CD4-positive, alpha-beta T cell treated with Interleukin-4 for 4 hours (primary cell): ENCODE measurements around the gene ZNF212.

Experiments
- DNase-seq: peaks from one replicate; pipeline ENCODE4 v3.0.0-alpha.2; 2020

ZNF212 gene

DNA sequence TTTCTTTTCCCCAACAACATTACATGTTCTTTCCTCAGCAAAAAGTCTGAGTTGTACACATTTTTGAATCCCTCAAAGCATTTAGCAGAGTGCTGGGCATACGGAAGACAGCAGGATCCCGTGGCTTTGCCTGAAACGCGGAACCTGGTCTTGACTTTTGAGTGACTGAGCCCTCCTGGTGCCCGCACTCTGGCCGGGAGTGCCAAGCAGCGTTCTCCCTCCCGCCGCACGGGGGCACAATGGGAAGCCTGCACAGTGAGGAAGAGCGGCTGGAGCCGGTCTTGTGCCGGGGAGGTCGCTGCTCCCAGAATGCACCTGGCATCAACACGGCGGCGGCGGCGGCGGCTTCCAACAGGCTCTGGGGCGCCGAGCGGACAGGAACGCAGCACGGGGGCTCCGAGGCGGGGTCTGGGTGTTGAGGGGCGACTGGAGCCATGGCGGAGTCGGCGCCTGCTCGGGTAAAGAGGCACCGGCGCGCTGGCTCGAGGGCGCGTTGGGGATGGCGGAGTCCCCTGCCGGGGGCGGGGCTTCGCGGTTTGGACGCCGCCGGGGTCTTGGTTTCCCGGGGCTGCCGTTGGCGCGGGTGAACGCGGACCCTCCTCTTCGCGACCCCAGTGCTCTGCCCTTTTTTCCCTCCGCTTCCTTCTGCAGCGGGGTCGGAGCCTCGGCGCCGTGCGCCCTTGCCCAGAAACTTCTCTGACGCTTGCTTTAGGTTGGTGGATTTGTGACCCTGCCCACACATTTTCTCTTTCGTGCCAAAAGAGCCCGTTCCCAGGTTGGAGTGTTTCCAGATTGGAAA, at the start of gene ZNF212:
TSS of gene ZNF212 (plus strand) at position 307 of the 799 bp plus-strand sequence. CDS start at position 435, 128 bp downstream.
- peak; percentile 89 for DNase-seq

DNA sequence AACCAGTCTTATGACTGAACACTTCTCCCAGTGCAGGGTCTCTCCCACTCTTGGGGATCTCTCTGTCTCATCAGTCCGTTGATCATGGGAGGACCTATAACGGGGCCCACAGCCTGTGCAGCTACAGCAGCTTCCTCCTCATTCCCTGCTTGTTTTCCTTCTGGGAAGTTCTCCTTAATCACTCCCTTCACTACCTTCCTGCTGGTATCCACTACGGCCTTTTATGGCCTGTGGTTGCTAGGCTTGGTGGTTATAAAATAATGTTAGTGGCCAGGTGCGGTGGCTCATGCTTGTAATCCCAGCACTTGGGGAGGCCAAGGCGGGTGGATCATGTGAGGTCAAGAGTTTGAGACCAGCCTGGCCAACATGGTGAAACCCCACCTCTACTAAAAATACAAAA, 47.6 kb upstream of the ZNF212 start:
- DNase-seq = no peak

DNA sequence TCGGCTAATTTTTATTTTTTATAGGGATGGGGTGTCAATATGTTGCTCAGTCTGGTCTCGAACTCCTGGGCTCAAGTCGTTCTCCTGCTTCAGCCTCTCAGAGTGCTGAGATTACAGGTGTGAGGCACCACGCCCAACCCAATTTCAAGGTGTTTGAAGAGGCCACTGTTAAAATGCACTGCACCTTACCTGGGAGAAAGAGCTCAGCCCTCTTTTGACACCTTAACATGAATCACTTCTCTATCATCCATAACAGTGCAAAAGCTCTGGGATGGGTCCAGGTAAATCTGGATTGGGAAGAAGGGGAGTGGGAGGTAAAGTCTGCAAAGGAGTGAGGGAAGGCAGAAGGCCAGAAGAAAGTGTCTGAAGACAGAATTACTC, 44.7 kb upstream of the ZNF212 start:
- DNase-seq = no peak

DNA sequence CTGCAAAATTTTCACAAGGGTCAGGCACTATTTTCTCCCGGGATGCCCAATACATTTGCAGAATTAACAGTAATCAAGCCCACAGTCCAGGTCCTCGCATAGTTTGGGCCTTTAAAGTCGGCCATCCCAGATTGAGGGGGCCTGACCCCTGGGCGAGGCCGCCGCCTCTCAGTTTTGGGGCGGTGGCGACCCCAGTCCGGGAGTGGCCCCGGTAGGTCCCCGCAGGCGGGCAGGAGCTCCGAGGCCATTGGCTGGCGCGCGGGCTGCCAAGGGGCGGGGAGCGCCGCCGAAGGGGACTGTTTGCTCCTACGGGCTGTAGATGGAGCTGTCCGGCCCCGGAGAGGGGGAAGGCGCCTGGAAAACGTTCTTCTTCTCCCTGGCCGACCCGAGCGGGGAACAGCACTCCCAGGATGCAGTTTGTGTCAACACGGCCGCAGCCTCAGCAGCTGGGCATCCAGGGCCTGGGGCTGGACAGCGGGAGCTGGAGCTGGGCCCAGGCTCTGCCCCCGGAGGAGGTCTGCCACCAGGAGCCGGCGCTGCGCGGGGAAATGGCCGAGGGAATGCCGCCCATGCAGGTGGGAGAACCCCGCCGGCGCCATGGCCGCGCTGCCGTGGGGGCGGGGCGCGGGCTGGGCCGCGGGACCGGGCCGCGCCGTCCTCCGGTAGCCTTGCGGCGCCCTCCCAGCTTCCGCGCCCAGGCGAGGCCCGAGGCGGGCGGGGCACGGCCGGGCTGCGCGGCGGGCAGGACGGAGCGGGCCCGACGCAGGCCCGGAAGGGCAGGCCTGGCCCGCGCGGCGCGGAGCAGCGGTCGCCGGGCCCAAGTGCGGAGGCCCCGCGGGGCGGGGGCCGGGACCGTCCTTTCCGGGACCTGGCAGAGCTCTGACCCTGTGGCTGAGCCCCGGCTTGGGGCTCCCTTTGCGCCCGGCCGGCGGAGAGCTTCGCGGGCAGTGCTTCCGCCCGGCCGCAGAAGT, 44.0 kb upstream of the ZNF212 start, which contains the start of gene ZNF282:
TSS of gene ZNF282 (plus strand) at position 367 of the 971 bp plus-strand sequence. CDS start at position 411, 44 bp downstream.
- peak; percentile 72 for DNase-seq

DNA sequence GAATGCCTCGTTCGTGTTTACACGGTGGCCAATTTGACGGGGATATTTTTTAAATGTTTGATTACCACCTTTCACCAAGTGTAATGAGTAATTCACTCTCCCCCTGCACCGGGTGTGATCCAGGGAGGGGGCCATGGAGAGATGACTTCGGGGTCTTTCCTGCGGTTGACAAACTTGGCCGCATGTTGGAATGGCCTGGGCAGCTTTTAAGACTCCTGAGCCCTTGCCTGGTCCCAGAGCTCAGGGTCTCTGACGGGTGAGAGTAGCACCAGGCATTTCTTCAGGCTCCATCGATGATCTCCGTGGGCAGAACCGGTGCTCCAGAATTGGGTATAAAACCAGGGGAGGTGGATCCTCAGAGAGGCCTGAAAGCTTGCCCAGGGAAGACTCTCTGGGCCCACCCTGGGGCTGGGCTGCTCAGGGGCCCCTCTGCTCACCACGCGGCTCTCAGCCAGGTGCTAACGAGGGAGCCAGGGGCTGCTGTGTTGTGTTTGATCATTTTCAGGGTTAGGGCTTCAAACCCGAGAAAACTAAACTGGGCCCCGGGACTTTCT, 43.2 kb upstream of the ZNF212 start:
- DNase-seq = no peak

DNA sequence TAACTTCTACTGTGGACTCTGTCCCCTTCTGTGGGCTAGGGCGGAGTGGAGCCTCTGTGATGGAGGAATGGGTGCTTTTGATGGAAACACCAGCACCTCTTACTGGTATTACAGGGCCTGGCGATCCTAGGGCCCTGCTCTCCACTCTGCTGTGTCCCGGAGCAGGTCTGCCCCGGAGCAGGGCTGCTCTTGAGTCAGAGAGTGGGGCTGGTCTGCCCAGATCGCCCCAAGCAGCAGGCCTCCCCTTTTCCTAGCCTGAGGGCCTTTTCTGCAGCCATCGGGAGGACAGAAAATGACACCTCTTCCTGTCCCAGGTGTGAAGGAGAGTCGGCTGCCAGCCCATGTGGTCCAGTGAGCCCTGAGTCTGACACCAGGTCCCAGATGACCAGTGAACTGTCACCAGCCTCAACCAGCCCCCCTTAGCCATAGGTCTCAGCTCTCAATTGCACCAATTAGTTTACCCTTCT, 42.7 kb upstream of the ZNF212 start:
- no peak for DNase-seq

- no peak for DNase-seq
These were observed 41.8 kb upstream of the ZNF212 start for GRCh38 chr7:149197675-149198074.

DNA sequence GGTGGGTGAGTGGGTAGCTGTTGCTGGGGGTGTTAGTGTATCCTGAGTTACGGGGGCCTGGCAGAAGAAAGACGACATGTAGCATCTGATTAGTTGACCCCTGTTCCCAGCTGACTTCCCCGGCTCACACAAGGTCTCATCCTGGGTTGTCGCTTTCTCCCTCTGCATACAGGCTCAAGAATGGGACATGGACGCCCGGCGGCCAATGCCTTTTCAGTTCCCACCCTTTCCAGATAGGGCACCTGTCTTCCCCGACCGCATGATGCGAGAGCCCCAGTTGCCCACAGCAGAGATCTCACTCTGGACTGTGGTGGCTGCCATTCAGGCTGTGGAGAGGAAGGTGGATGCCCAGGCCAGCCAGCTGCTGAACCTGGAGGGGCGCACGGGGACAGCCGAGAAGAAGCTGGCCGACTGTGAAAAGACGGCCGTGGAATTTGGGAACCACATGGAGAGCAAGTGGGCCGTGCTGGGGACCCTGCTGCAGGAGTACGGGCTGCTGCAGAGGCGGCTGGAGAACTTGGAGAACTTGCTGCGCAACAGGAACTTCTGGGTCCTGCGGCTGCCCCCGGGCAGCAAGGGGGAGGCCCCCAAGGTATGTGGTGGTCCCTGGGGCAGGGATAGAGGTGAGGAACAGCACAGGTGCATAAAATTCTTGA, 41.2 kb upstream of the ZNF212 start:
- no peak for DNase-seq

DNA sequence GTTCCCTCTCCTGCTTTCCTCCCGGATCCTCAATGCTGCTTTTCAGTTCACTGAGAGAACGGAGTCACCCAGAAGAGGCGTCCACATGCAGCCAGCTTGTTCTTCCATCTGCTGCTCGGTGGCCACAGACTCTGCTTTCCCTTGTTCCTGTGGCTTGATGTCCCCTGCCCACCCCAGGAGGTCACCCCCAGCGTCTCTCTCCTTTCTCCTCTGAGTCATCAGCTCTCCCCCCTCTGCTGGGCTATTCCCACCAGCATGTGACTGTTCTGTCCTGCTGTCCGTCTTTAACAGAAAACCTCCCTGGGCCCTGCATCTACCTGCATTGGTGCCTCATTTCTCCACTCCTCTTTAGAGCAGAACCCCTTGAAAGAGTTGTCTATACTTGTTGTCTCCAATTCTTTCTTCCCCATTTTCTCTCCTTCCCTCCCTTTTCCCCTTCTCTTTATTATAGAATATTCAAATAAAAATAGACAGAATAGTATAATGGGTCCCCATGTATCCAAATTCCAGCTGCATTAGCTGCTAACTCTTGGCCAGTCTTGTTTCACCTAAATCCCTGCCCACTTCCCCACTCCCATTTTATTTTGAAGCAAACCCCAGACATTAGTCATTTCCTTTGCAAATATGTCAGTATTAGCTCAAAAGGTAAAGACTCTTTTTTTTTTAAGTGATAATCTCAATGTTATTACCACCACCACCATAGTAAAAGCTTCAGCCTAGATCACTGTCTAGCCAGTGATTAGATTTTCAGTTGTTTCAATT, 40.0 kb upstream of the ZNF212 start:
- no peak for DNase-seq

- DNase-seq = no peak
These were observed 36.6 kb upstream of the ZNF212 start for GRCh38 chr7:149202831-149203231.

DNA sequence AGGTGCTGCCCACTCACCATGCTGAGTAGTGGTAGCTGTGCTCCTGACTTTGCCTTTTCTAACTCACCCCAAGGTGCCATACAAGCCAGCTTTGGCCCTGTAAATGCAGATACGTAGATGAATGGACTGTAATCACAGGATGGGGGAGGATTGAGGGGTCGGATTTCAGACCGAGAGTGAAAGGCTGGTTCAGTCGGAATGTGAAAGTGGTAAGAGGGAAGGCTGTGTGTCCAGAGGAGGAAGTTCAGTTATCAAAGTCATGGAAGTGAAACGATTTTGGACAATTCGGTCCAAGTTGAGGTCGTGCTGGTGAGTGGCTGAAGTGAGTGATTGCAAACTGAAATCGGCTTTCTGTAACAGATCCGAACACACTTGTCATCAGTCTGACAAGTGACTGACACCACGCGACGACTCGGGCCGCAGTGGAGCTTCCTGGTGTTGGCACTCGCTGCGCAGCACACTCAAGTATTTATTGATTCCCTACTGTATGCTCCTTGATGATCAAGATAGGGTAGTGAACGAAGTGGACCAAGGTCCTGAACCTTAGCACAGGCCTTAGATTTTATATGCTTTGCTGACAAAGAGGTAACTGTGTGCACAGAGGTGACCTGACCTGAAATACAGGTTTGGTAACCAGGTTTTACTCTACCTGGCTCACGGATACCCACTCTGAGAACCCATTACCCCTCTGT, 33.6 kb upstream of the ZNF212 start:
- no peak for DNase-seq

- DNase-seq = no peak
These were observed 32.0 kb upstream of the ZNF212 start for GRCh38 chr7:149207324-149208035.

GRCh38 chr7:149209518-149210269, 29.8 kb upstream of the ZNF212 start:
- peak; percentile 66 for DNase-seq

DNA sequence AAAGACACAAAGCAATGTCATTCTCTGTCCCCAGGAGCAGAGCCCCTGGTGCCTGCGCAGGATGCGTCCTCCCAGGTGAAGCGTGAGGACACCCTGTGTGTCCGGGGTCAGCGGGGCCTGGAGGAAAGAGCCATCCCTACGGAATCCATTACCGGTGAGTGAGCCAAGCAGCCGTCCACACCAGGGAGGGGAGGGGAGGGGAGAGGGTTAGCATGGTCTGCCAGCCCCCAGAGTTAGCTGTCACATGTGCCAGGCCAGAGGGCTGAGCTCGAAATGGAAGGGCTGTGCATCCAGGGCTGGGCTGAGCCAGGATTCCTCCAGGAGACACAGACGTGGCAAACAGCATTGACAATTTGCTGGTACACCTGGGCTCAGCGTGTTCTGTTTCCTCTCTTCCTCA, 28.9 kb upstream of the ZNF212 start:
- no peak for DNase-seq

DNA sequence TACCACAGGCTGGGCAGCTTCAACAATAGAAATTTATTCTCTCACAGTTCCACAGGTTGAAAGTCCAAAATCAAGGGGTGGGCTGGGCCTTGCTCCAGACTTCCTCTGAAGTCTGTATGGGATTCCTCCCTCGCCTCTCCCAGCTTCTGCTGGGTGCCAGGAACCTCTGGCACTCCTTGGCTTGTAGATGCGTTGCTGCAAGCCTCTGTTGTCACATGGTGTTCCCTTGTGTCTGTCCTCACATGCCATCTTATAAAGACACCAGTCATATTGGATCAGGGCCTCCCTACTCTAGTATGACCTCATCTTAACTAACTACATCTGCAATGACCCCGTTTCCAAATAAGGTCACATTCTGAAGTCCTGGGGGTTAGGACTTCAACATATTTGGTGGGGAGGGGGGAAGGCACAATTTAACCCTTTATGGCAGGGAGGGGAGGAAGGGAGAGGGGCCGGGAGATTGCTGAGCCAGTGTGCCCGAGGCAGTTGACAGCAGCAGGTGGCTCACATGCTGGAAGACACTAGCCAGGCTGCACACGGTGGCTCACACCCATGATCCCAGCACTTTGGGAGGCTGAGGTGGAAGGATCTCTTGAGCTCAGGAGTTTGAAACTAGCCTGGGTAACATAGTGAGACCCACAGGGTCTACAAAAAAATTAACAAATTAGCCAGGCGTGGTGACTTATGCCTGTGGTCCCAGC, 25.3 kb upstream of the ZNF212 start:
- no peak for DNase-seq

DNA sequence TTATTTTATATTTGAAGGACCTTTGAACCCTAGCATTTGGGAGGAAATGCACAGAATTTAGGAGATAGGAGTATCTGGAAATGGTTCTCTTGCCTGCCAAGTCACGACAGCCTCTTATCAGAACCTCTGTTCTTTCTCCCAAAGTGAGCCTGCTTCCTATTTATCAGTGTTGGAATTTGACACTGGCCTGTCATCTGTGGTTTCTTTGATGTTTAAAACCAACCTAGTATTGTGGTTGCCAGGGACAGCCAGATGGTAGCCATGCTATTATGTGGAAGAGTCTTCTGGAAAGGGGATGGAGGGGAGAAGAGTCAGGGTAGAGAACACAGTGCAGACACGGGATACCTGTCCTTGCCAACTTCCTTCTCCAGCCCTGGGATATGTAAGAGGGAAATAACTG, 23.0 kb upstream of the ZNF212 start:
- DNase-seq = no peak

DNA sequence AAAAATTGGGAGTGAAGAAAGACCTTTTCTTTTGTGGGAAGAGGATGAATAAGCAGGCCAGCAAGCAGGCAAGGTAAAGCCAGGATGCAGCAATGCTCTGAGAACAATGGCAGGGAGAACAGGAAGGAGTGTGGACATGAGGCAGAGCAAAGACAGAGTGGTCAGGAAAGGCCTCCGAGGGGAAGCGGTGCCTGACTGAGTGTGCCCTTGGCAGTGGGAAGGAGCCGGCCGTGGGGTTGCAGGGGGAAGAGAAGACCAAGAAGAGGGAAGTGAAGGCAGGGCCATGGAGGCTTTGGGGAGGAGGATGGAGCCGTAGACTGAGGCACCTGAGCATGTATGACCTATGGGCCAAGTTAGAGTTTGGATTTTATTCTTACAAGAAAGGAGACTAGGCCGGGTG, 21.9 kb upstream of the ZNF212 start:
- DNase-seq = no peak

DNA sequence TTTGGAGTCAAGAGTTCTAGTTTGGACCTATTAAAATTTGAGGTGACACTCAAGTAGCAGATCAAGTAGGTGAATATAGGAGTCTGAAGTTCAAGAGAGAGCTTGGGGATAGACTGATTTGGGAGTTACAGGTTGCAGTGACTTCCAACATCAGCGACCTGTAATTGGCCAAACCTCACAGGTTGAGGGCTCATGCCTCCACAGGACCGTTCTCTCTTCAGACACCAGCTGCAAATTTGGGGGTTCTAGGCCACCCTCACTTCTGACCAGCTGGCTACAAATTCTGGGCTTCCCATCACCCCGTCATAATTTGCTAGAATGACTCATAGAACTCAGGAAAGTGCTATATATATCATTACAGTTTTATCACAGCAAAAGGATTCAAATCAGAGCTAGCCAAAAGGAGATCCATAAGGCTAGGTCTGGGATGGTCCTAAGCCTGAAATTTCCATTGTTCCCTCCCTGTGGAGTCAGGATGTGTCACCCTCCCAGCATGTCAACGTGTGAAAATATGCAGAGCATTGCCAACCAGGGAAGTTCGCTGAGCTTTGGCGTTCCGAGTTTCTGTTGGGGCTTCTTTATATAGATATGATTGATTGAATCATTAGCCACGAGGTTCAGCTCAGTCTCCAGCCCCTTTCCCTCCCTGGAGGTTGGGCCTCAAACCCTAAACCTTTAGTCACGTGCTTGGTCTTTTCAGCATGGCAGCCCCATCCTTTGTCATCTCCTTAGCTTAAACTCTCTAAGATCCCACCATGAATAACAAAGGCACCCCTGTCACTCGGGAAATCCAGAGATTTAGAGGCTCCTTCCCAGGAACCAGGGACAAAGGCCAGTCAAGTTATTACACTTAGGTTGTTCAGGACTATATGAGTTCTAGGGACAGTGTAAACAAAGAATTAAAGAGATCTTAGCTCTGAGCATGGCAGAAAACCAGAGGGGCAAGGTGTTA, 20.7 kb upstream of the ZNF212 start:
- DNase-seq = no peak
